ENCODE results near the gene NDUFAF3.
A peak's percentile ranks its signal among the peaks of the same experiment; 100 is the strongest.

NDUFAF3 gene

GRCh38 chr3:49021813-49022687 is at the start of gene NDUFAF3:
Gene NDUFAF3, plus strand, starts transcription at chr3:49022121. Its CDS starts 24 bp downstream, at chr3:49022145.
- no peak for FAIRE-seq

GRCh38 chr3:48974076-48974864 is 47.7 kb upstream of the NDUFAF3 start:
- FAIRE-seq, result no peak

- no peak for FAIRE-seq
Observed at GRCh38 chr3:48979451-48979850, 42.5 kb upstream of the NDUFAF3 start.

- FAIRE-seq, result no peak
Observed at GRCh38 chr3:48980295-48980694, 41.6 kb upstream of the NDUFAF3 start.

GRCh38 chr3:48982016-48982415 is 39.9 kb upstream of the NDUFAF3 start:
- FAIRE-seq, result peak; percentile 17

GRCh38 chr3:48982686-48983085 is 39.2 kb upstream of the NDUFAF3 start:
- no peak for FAIRE-seq

- no peak for FAIRE-seq
Observed at GRCh38 chr3:48983096-48983495, 38.8 kb upstream of the NDUFAF3 start.

GRCh38 chr3:48984663-48985062 is 37.3 kb upstream of the NDUFAF3 start:
- FAIRE-seq, result no peak

- FAIRE-seq, result no peak
Observed at GRCh38 chr3:48985831-48986376, 36.0 kb upstream of the NDUFAF3 start.

GRCh38 chr3:48989126-48989795 is 32.7 kb upstream of the NDUFAF3 start:
- FAIRE-seq, result no peak

GRCh38 chr3:48989796-48990635 is 31.9 kb upstream of the NDUFAF3 start, which contains the start of gene P4HTM:
Gene P4HTM, plus strand, starts transcription at chr3:48990241. Its CDS starts 16 bp downstream, at chr3:48990257.
- no peak for FAIRE-seq

- FAIRE-seq, result no peak
Observed at GRCh38 chr3:48990636-48991469, 31.1 kb upstream of the NDUFAF3 start.

GRCh38 chr3:48991851-48992545 is 29.9 kb upstream of the NDUFAF3 start:
- FAIRE-seq, result no peak

GRCh38 chr3:48993834-48994233 is 28.1 kb upstream of the NDUFAF3 start:
- no peak for FAIRE-seq

- FAIRE-seq, result no peak
Observed at GRCh38 chr3:48996640-48997039, 25.3 kb upstream of the NDUFAF3 start.

- no peak for FAIRE-seq
Observed at GRCh38 chr3:48997102-48997635, 24.8 kb upstream of the NDUFAF3 start.

GRCh38 chr3:48997714-48998637 is 23.9 kb upstream of the NDUFAF3 start:
- no peak for FAIRE-seq

GRCh38 chr3:48999085-48999858 is 22.6 kb upstream of the NDUFAF3 start:
- no peak for FAIRE-seq

Measured in islet of Langerhans (tissue), 1 donor.